Erythroblast (primary cell): Measurements from ENCODE around the gene DHFR.

ENCODE experiments used
- GATA1 ChIP-seq: IDR thresholded peaks from 2 replicates; pipeline ENCODE4 v1.6.1; 2011; ENCODE audit warnings: low read depth, mild to moderate bottlenecking, control low read depth, low read length, moderate library complexity
- POLR2A ChIP-seq: IDR thresholded peaks from 2 replicates; pipeline ENCODE4 v1.6.1; 2011; ENCODE audit warnings: mild to moderate bottlenecking, low read length

DNA sequence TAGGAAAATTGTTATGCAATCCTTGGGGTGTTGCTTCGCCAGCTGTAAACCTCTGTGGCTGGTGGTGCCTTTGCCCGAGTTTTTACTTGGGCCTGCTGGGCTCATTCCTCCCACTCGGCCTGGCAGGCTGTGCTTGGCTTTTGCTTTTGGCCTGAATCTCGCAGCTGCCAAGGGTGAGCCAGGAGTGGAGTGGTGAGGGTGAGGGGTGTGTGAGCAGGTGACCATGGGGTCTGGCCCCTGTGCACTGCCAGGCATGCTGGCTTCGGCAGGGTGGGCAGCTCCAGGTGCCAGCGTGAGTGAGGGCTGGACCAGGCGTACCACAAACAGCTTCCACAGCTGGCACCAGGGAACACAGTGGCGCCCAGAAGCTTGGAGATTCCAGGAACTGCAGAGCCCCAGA lies 12.6 kb upstream of the DHFR start:
- TF ChIP-seq POLR2A (no peak), GATA1 (no peak)
